ENCODE results near the gene GSC2.
"Not testable (repeated sequence)": the region's sequence is repeated elsewhere in the genome, so short reads cannot be mapped to it uniquely, and the experiment has no call there.

The GSC2 gene

DNA sequence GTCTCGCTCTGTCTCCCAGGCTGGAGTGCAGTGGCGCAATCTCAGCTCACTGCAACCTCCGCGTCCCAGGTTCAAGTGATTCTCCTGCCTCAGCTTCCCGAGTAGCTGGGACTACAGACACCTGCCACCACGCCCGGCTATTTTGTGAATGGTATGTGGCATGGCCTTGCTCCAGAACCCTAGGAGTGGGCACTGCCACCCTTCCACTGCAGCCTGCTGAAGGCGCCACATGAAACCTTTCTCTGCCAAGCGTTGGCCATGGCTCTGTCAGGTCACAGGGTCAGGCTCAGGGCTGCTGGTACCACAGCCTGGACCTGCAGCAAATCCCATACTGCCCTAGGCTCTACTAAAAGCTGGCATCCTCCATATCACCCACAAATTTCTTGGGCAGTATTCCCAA, 6.0 kb upstream of the GSC2 start:
- not testable (repeated sequence) for DNase-seq

DNA sequence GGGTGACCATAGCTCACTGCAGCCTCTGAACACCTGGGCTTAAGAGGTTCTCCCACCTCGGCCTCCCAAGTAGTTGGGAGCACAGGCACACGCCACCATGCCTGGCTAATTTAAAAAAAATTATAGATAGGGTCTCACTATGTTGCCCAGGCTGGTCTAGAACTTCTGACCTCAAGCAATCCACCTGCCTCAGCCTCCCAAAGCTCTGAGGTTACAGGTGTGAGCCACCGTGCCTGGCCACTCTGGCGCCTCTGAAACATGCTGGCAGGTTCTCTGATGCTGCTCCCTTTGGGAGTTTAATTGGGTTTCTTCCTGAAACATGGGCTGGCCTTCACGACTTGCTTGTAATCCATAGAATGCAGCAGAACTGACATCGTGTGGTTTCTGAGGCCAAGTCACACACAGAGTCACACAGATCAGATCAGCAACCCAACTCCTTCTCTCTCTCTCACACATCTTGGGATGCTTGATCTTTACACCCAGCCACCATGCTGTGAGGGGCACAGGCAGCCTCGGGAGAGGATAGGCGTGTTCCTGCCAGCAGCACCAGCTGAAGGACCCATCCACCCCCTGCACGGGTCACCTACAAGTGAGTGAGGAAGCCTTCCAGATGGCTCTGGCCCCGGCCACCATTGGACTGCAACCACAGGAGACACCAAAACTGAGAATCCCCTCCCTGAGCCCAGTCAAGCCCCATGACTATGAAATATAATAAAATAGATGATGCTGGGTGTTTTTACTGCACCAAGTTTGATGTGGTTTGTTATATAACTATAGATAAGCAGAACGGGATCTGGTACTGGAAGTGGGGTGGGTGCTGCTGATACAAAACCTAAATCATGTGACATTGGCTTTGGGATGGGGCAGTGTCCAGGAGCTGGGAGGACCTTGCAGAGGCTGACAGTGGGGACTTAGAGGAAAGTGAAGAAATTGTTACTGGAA, 3.1 kb upstream of the GSC2 start:
- no peak for DNase-seq

DNA sequence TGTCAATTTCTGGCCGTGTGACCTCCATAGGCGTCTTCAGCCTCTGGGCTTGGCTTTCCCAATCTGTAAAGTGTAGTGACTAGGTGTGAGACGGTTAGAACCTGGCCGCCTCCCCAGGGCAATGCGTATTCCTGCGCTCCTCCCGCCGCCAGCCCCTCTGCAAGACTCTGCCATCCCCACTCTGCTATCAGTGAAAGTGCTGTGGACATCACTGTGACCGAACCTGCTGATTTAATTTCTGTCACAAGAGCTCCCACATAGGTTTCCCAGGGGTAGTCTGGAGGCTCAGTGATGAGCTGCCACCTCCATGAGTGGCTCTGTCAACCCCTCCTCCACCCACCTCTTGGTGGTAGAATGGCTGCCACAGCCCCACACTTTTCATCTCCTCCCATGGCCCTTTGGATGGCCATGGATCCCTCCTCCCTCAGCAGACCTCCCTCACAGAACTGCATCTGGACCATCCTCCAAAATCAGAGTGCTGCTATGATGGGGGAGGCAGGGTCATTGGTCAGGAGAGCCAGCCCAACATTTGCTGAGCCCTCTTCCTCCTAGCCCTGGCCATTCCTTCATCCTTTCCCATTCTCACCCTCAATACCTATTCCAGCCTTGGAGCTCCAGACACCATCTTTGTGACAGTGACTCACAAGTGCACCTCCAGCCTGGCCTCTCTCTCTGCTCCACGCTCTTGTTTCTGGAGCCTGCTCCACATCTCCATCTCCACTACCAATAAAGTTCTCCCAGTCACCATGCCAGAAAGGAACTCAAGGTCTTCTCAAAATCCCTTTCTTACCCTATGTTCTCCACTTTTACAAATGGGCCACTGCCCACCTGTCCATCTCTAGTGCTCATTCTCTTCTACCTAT, 1.5 kb upstream of the GSC2 start:
- no peak for DNase-seq

DNA sequence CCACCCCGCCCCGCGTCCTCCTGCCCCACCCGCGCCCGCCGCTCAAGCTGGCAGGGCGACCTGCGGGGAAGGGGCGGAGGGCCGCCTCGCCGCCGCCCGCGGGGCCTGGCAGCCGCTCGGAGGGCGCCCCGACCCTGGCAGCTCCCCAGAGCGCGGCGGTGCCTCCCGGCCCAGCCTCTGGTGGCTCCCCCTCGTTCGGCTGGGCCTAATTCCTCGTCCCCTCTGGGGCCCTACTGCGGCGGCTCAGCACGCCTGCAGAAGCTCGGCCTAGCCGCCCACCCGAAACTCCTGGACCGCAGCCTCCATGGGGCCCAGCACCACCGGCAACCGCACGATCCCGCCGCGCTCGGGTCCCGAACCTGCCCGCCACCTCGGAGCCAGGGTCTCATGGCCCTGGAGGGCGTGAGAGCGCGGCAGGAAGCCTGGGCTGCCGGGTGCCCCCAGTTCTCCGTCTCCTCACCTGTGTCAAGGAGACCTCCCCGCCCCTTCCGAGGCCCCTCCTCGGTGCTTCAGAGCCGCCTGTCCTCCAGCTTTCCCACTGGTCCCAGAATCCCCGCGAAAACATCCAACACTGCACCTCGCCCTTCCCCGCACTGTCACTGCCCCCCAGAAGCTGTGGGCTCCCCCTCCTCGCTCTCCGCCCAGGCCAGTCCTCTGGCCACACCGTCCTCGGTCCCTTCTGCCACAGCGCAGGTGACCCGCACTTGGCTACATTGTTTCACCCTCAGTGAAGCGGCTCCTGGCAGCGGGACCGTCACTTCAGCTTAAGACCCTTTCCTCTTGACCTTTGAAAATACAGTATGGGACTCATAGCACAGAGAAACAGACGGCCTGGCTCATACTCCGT, 613 bp upstream of the GSC2 start:
- no peak for DNase-seq

DNA sequence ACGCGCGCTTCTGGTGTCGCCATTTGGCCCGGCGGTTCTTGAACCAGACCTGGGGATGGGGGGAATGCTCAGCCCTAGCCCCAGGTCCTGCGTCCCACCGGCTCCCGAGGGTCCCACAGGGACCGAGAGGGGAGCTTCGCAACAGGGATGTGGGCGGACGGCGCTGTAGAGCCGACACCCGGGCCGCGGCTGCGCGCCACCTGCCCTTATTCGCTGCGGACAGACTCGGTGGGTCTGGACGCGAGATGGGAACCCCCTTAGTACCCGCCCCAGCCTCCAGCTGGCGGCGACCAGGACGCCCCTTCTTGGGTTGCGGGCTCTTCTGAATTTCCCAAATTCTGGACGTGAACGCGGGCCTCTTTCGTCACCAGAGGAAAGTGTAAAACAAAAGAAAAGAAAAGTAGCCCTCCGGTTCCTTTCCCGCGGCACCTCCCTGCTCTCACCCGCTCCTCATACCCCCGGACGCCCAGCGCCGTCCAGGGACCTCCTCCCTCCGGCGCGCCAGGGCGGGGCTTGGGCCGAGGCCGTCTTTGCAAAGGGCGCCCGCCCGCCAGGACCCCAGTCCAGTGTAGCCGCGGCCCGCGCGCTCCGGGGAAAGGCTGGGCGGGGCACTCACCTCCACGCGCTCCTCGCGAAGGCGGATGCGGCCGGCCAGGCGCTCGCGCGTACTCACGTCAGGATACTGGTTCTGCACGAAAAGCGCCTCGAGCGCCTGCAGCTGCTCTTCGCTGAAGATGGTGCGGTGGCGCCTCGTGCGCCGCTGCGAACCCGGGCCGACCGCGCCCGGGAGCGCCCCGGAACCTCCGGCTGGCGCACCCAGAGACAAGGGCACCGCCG, 827 bp downstream of the GSC2 start:
- DNase-seq: no peak

DNA sequence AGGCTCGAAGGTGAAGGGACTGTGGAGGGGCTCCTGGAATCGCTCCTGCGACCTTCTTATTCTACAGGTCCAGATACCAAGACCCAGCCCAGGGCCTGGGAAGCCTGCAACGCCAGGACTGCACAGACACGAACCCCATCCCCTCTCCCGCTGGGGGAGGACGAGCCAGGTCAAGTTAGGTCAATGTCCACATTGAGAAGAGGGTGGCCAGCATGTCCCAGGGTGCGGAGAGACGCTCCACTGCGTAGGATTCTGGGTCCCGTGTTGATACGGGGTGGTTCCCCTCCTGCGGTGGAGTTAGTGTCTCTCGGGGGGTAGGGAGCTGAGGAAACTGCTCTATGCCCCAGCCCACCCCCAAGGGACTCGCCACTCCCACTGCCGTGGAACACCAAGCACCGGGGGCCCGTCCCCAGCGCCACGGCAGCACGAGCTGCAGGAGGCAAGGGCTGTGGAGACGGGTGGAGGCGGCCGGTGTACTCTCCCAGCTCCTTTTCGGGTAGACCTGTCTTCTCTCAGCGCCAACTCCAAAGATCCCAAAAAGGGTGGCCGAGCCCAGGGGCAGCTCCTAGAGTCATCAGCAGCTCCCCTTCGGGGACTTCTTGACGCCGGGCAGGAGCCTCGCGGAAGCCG, 1.6 kb downstream of the GSC2 start:
- no peak for DNase-seq

DNA sequence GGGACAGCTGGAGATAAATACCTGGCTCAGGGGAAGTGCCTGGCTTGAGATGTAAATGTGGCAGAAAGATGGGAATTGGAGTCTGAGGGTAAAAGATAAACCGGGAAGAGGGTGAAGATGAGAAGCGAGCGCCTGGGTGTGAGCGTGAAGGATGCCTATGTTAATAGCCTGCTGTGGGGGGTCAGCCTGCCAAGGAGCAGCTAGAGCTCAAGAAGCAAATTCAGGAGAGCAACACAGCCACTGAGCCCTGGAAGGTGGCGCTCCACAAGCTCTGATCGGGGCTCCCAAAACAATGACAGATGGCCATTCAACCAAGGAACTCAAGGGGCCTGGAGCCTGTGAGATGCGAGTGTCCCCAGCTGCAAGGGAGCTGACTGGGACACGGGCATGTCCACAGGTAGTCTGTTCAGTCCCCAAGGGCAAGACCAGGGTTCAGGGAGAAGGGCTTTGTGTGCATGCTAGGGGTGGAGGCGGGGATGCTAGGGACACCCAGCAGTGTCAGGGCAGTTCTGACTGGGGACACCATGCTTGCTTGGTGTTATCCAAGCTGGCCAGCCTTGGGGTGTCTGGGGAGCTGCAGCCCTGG, 2.8 kb downstream of the GSC2 start:
- DNase-seq: no peak

DNA sequence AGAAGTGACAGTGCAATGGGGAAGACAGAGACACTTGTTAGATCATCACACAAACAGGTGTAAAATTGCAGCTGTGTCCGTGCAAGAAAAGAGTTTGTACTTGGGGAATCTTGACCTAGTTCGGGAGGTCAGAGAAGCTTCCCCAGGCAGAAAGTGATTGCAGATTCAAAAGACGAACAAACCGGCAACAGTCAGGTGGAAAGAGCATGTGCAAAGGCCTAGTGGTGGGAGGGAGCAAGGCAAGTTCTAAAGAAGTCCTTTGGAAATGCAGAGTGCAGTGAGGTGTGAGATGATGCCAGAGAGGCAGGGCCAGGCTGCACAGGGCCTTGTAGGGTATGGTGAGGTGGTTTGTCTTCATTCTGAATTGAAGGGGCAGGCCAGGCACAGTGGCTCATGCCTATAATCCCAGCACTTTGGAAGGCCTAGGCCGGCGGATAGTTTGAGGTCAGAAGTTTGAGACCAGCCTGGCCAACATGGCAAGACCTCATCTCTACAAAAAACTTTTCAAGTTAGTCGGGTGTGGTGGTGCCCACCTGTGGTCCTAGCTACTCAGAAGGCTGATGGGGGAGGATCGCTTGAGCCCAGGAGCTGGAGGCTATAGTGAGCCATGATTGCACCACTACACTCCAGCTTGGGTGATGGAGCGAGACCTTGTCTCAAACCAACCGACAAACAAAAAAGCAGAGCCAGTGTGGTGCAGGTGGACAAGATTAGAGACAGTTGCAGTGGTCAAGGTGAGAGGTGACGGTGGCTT, 3.7 kb downstream of the GSC2 start:
- no peak for DNase-seq

DNA sequence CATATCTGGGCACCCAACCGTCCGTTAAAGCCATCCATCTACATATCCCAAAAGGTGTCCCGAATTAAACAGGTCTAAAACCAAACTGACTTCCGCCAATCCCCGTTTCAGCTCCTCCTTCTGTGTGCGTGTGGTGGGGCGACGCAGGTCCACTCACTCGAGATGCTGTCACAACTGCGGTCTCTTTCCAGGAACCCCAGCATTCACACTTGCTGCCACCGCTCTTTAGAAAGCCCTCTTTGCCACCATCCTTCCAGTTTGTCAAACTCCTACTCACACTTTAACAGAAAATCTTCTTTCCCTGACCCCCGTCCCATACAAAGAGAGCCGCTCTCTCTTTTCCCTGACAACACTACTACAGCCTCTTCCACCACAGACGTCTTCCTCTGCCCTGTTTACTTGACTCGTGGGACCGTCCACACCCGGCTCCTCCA, 6.1 kb downstream of the GSC2 start:
- DNase-seq: no peak

DNA sequence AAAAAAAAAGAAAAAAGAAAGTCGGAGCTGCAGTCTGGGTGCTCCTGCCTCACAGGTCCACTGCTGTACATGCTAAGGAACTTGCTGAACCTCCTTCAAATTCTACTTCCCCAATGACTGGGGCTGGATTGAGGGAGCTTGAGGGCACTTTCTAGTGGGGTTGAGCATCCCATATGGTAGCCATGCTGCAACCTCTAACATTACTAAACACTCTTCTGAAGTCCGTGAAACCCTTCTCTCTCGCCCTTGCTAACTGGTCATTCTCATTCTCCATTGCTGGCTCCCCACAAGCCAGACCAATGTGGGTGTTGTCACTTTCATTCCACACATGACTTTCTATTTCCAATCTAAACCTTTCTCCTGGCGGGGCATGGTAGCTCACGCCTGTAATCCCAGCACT, 6.9 kb downstream of the GSC2 start:
- DNase-seq: no peak

DNA sequence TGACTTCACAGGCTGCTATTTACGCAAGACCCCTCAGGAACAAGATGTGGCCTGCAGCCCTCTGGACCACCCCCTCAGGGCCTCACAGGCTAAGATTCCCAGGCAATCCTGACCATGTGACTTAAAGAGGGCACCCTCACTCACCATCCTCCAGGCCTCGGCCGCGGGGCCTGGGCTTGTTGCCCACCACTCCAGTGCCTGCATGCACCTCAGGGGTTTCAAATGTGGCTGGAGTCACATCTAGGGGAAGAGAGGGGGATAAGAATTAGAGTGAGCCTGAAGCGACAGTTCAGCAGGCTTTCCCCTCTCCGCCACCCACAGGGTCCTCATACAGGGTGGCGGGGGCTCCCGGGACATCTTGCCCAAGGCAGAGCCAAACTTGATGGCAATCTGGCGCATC, 7.7 kb downstream of the GSC2 start:
- no peak for DNase-seq

DNA sequence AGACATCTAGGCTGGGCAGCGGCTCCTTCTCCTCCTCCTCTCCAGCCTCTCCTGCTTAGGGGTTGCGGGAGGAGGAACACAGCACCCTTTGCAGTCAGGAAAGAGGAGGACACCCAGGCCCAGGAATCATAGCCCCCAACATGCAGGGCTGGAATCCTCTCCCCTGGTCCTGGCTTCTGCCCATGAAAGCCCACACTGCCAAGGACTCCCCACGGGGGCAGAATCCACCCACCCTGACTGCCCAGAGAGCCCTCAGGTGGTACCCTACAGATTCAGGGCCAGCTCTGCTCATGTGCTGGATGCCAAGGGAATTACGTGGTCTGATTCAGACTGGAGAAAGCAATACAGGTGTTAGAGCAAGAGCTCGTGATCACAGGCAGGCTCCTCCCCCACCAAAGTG, 10.1 kb downstream of the GSC2 start:
- DNase-seq: no peak

DNA sequence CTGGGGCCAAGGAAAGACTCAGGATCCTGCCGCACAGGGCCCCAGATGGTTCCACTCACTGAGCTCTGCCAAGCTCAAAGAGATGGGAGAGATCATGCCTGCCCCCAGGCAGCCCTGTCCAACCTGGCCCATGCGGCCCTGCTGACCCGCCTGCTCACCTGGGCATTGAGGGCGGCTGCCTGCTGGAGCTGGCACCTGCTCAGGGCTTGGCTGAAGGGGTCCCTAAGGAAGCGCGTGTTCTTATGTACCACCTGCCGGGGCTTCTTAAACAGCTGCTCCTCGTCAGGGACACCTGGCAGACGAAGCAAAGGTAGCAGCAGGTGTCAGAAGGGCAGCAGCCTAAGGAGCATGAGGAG, 11.1 kb downstream of the GSC2 start:
- no peak for DNase-seq

DNA sequence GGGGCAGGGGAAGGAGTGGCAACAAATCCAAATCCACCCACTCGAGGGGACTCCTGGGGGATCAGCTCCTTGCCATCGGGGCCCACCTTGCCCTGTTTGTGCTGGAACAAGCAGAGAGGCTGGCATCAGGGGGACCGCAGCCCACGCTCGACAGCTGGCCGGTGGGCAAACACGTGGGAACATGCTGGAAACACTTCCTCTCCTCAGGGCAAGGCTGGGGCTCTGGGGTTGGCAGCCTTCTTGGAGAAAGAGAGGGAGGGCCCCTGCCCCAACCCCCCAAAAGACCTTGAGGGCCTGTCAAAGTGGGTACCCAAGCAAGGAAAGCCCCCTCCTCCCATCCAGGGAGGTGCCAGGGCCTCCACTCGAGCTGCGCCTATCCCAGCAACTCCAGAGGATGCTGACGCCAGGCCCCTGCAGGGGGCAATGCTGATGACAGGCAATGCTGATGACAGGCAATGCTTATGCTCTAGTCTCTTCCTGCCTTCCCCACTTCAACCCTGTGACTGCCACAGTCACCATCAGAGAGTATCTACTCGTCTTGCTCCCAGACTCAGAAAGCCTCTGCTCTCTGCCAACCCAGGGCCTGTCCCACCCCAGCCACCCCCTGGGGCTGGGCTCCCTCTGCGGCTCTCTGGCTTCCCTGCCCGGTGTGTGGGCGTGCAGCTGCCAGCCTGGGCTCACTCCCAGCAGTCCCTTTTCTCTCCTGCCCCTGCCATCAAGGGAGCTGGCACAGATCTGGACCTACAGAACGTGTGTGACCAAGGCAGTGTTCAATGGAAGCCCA, 11.7 kb downstream of the GSC2 start:
- no peak for DNase-seq

DNA sequence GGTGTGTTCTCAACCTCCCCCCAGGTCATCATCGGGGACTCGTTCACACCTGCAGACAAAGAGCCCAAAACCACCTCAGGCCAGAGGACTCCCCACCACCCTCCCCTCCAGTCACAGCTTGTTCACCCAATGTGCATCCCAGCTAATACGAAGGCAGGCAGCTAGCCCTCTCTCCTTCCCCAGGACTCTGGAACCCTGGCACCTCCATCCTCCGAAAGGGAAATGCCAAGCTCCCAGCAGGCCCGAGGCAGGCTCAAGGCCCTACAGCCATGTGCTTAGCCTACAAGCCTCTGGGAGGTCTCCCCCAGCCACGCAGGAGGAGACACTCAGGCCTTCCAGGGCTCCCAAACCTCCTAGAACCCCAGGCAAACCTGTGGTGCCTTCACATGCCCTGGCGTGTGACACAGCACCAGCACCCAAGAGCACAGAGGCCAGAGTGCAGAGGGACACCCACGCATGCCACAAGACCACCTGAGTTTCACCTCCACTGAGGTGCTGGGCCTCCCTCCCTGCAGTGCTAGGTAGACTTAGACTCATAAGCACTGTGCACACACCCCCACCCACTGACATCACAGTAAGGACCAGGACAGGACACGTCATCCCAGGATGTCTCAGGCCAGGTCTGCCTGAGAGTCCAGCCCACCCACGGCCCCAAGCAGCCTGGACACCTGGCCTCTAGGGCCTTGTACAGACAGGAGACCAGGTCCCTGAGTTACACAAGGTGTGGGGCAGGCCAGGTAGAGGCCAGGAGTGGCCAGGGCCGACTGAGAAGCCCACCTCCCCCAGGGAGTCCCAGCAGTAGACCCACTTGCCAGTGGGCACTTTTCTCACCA, 12.5 kb downstream of the GSC2 start:
- DNase-seq: no peak

DNA sequence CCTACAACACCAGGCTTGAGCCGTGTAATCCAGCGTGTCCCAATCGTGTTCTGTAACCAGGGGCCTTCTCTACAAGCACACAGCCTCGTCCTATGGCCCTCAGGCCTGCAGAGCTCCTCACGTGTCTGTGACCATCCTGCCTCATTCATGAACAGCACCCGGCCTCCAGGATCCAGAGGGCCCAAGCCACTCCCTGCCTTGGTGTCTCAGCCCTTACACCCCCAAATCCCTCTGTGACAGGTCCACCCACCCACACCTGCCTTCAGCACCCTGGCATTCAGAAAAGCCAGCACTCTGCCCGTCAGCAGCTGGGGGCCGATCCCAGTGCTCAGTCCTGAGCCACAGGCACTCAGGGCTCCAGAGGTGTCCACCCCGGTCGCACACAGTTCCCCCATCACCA, 13.2 kb downstream of the GSC2 start:
- no peak for DNase-seq

DNA sequence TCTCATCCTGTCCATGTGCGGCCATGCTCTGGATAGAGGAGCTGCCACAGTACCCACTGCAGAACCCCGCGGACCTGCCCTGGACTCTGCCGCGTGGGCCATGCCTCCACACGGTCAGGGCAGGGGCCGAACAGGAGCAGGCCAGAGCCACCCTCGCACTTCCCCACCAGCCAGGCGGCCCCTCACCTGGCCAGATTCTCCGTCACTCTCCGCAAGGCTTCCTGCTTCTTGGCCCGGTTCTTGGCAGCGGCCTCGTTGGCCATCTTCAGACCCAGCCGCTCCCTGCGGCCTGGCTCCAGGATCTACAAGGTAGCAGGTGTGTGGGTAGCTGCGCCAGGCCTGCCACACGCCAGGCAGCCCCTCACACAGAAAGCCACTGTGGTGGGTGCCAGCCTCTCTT, 15.2 kb downstream of the GSC2 start:
- DNase-seq: no peak

All from anterior cingulate cortex (tissue), 58 donors.